HG03045 (cell line): ENCODE results near the gene SHLD2.
"Not testable (repeated sequence)": the region's sequence is repeated elsewhere in the genome, so short reads cannot be mapped to it uniquely, and the experiment has no call there.

Experiments
- ATAC-seq: cut with Tn5 transposase; IDR thresholded peaks from one replicate; pipeline ENCODE4 v1.9.1; 2021; ENCODE audit warnings: mild to moderate bottlenecking, moderate library complexity; ENCODE audit not compliant: unreplicated experiment

Gene SHLD2

DNA sequence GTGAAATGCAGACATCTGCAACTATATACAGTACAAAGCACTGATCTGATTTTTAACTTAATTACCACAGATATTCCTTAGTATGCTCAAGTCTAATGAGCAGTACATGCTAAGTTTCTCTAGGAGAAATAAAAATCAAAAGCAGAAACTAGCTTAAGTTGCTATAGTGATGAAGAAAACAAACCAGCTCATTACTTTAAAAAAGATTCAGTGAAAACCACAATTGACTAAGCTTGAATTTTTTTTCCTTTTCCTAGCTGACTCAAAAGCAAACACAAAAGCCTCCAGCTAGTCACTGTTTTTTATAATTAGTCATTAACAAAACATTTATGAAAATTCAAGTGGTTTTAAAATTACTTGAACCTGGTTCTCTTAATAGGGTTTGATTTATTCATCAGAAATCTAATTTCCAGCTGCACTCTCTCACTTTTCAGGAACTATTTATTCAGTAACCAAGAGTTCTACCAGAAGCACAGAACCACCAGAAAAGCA, 10.7 kb upstream of the SHLD2 start:
- ATAC-seq: not testable (repeated sequence)

DNA sequence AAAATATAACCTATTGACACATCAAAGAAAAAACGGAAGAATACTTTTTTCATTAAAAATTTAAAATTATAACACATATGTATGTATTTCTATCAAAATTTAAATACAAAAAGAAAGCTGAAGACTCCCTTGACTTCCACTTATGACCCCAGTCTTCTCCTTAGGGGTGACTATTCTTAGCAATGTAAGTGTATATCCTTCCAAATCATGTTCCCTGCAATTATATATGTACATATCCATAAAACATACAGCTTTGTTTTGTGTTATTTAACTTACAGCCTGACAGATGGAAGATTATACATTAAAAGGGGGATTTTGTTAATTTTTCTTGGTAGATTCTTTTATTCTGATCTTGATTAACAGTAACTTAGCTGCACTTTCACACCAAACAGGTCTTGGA, 9.5 kb upstream of the SHLD2 start:
- no peak for ATAC-seq

DNA sequence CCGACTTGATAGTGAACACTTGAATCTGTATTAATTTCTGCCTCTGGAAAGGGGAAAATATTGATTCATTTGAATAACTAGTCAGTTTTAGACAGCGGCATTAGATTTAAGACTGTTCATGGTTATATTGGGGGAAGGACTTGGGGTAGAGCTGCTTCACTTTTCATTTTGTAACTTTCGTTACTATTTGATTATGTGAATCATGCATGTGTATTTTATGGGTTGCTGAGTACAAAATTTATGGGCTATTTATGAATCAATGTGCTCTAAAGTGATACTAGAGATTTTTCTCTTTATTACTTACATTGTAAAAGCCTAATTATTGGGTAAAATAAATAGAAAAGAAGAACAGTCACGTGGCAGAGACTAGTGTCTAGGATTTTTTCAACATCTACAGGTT, 5.3 kb upstream of the SHLD2 start:
- ATAC-seq: no peak

DNA sequence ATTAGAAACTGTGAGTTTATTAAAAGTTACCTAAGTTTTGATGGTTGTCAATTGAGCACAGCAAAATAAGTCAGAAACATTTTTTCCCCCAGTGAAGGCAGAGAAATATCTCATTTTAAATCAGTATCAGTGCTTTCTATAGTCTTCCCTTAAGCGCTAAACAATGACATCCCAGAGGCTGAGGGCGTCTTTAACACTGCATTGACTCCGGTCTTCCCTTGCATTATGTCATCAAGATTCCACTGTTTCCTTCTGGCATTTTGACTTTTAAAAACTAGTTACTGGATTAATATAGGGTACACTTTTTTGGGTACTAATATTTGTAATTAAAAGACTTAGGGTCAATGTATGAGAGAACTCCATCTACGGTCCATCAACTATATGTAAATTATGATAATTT, 4.2 kb upstream of the SHLD2 start:
- no peak for ATAC-seq

DNA sequence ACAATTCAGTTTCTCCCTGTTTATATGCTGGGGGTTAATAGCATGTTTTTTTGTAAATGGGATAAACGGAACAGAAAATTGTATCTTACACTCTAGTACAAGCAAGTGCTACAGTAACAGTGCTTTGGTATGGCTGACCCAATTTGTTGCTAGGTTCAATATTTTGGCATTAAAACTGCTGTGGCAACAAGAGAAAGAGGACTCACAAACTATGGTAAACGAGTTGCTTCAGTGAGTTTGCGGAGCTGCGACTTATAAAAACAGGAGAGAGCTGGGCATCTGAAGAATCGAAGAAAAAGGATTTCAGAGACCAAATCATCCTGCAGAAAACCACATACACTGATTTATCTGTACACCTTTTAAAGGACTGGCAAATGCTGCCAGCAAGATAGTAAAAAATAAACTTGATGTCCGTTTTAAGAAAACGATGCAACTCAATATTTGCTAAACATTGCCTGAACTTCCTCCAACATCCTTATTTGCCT, 2.6 kb upstream of the SHLD2 start:
- ATAC-seq: no peak

DNA sequence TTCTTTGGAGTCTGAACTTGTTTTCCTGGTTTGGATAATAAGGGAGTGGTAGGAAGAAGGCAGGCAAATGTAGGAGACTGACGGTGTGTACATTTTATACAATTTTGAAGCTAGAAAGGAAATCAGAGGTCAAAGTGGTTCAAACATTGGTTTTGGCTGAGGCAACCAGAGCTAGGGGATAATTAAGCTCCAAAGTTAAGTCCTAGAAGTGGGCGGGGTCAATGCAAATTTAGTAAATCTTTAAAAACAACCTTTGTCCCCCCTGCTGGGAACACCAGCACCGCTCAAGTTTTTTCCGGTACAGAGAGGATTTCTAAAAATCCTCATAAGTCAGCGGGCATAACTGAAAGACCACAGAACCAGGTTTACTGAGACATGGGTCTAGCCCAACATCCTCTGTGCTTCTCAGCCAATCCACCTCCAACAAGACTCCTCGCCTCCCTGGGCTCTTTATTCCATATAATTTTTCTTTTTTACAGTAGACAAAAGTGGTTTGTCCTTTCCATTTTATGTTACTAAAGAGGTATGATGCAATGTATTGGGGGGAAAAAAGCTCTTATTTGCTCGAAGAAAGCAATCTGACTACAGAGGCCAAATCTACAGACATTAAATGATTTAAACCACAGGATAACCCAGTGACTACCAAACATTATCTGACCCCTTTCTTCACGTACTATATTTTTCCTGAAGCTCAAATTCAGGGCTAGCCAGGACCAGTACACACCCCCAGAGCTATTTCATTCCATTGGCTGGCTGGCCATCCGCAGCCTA, 2.0 kb upstream of the SHLD2 start:
- ATAC-seq: no peak

DNA sequence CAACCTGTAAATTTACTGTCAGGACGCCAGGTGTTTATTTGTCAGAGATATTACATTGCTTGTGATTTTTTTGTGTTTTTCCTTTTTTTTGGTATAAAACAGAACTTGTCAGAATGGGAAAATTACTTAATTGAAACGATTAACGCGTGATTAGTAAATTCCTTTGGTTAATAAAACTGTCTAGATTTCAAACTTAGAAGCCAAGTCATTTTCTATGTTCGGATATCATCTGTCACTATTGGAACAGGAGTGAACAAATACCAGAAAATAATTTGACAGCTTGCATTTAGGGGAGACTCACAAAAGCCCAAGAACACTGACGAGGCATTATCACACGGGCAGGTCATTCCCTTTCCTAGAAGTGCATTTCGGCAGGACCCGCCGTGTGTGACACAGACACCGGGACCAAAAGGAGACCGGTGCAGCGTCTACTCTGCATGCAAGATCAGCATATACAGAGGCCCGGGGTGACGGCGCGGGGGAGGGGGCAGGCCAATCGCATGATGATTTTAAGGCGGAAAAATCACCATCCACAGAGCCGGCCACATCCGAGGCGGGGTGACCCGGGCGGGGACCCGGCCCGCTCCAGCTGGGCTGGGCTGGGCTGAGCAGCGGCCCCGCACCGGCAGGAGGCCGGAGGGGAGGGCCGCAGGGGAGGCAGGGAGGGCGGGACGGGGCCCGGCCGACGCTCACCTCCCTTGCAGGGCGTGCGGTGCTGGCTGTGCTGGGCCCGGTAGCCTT, 1.2 kb upstream of the SHLD2 start:
- ATAC-seq: peak; percentile 25

DNA sequence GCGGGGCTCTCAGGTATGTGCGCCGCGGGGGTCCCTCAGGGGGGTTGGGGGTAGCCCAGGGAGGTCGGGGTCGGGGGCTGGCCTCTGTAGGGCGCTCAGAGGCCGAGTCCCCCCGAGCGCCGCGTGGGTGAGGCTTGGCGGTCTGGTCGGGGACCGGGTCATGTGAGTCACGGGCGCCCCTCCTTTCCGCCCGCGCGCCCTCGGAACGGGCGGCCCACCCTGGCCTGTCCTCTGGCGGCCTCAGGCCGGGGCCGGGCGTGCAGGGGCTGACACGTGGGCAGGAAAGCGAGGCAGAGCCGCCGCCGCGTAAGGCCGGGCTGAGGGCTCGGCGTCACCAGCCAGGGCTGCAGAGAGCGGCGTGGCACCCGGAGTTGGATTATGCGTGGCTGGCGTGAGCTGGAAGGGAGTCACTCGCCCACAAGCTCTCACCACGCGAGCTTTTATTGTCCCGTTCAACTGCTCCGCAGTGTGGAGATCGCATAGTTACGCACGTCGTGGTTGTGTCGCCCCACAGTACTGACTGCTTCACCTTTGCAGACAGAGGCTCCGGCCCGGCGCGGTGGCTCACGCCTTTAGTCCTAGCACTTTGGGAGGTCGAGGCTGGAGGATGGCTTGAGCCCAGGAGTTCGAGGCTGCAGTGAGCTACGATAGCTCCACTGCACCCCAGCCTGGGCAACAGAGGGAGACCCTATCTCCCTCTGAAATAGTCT, 385 bp downstream of the SHLD2 start:
- peak; percentile 62 for ATAC-seq

DNA sequence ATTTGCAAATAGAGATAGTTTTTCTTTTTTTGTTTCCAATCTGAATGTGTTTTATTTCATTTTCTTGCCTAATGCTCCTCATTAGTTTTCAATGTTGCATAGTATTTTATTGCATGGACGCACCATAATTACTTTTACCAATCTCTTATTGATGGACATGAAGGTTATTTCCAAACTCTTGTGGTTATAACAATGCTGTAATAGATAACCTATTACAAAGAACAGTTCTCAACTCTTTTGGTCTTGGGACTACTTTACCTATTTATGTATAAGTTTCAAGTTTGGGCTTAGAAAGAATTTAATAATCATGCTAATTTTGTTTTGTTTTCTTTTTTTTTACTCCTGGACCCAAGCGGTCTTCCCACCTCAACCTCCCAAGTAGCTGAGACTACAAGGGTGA, 7.0 kb downstream of the SHLD2 start:
- no peak for ATAC-seq

DNA sequence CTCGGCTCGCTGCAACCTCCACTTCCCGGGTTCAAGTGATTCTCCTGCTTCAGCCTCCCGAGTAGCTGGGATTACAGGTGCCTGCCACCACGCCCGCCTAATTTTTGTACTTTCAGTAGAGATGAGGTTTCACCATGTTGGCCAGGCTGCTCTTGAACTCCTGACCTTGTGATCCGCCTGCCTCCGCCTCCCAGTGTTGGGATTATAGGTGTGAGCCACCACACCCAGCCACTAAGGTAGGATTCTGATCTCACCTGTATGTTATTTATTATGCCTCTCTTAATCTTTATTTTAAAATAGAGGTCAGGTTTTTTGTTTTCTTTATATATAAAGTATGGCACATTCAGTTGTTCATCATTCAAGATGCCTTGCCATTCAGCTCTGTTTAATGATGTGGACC, 9.7 kb downstream of the SHLD2 start:
- not testable (repeated sequence) for ATAC-seq

DNA sequence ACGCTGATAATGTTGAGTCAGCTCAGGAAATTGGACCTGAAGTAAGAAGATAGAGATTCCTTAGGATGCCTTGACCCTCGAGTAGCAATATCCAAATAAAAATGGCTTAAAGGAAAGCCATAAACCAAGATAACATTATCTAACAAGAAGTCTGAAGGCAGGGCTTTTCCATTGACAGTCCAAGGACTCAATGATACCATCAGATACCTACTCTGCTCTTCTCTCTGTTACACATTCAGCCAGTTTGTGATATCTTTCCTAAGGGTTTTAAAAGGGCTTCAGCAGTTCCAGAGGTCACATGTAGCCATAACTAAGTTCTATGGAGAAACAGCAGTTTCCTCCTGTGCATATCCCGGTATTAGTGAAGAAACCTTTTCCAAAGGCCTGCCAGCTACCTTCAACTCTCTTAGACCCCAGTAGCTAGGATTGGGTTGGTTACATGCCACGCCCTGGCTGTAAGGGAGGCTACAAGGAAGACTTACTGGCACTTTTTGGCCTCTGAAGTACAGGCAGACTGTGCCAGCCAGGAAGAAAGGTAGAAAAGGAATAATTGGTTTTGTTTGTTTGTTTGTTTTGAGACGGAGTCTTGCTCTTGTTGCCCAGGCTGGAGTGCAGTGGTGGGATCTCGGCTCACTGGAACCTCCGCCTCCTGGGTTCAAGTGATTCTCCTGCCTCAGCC, 10.6 kb downstream of the SHLD2 start:
- no peak for ATAC-seq

DNA sequence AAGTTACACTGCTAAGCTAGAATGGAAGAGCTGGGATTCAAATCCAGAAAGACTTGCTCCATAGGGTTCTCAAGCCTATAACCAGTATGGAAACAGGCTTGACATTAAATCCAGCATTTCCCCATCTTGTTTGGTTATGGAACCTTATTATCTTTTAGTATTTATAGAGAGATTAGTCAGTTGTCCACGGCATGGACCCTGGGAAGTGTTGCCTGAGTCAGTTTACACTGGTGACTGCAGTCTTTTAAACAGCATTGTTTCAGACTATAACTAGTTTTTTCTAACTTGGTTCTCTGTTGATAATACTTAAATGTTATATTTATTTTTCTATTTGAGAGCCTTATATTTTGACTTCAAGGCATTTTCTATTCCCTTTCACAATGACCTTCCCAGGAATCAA, 23.1 kb downstream of the SHLD2 start:
- ATAC-seq: not testable (repeated sequence)

DNA sequence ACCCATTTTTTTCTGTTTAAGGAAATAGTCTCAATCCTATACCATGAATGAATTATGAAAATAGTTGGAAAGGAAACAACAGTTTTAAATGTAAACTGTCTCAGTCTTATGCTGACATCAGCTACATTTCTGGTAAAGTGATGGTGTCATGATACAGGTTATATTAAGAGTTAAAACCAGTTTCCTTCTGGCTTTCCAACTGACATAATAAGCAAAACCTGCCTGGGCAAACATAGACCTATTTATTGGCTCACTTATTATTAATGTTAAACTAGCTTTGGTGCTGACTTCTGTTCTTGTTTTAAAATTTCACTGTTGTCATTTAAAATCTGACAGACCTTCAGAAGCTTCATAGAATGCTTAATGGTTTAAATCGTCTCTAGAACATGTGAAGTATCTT, 24.0 kb downstream of the SHLD2 start:
- not testable (repeated sequence) for ATAC-seq

DNA sequence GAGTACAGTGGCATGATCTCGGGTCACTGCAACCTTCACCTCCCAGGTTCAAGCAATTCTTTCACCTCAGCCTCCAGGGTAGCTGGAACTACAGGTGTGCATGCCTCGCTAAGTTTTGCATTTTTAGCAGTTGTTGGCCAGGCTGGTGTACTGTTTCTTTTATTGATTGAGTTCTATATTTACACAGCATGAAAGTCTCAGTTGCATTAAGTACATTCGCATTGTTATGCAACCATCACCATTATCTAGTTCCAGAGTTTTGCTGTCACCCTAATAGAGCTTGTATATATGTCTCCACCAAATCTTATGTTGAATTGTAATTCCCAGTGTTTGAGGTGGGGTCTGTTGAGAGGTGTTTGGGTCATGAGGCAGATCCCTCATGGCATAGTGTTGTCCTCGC, 28.3 kb downstream of the SHLD2 start:
- not testable (repeated sequence) for ATAC-seq

DNA sequence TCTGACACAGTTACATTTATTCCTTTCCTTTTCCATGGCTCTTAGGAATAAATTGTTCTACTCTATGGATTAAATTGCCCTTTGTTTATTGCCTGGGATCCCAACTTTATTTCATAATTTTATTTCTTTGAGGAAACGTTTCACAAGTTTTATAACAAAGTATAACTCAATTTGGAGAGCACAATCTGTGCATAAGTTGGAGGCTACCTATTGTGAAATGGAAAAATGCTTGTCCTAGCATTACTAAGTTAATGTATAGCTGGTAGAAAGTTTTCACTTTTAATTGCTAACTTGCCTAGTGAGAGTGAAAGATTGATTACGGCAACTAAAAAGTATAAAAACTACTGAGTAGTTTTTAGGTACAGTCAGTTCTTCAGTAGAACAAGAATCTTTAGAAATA, 32.0 kb downstream of the SHLD2 start:
- ATAC-seq: not testable (repeated sequence)

DNA sequence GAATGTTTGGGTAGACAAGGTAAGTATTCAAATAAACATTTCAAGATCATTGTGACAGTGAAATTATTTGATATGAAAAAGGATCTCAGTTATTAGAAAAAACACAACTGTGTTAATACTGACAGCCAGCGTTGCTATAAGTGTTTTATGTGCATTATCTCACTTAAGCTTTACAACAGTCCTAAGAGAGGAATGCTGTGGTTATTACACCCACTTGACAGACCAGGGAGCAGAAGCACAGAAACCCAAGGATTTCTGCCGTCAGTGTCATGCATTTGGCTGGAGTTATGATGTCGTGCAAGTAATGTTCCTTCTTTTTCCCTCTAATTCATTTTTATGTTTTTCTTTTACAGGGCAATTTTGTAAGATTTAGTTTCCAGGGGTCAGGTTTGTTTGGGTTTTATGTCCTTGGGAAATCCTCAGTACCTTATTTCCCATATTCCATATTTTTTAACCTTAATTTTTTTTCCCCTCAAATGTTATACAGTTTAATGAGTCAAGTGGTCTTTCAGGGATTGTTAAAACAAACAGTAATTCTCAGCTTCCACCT, 32.7 kb downstream of the SHLD2 start:
- not testable (repeated sequence) for ATAC-seq

DNA sequence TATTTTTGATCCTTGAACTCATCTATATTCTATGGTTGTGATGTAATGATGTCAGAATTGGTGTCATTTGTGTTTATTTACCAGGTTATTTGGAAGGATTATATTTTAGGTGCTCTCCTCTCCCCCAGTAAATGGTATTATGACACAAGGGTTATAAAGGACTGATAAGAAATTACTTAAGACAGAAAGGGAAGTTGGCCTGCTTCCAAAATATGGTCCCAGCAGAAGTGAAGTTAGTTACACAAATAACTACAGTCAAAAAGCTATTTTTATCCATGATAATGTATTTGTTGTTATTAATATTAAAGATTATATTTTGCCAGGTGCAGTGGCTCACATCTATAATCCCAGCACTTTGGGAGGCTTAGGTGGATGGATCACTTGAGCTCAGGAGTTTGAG, 37.2 kb downstream of the SHLD2 start:
- ATAC-seq: not testable (repeated sequence)

DNA sequence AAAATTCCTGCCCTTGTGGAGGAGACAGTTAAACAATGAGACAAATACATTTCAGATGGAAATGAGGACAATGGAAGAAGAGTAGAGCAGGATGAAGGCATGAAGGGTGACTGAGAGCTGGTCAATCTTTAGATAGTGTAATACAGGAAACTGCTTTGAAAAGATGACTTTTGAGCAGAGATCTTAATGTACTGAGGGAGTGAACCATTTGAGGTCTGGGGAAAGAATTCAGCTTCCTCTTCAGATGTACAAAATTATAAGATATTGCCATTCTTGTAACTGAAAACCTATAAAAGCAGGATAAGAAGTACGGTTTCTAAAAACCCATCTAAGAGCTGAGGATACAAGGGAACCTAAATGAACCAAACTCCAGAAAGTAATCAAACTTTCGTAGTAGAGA, 38.9 kb downstream of the SHLD2 start:
- ATAC-seq: not testable (repeated sequence)

DNA sequence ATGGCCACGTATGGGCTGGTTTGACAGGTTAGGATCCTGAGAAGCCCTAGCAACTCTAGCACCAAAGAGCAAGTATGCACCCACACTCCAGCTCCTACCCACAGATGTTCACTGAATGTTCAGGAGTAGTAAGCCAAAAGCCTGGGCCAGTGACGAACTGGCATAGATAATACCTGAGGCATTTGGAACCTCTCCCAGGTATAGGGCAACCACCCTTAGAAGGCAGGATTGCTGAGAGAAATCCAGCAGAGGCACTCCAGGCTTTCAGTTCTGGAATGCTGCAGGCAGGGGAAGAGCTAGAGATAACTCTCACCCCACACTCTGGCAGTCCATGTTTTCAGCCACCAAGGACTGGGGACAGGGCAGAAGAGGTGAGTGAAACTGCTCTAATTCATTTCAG, 39.4 kb downstream of the SHLD2 start:
- not testable (repeated sequence) for ATAC-seq

DNA sequence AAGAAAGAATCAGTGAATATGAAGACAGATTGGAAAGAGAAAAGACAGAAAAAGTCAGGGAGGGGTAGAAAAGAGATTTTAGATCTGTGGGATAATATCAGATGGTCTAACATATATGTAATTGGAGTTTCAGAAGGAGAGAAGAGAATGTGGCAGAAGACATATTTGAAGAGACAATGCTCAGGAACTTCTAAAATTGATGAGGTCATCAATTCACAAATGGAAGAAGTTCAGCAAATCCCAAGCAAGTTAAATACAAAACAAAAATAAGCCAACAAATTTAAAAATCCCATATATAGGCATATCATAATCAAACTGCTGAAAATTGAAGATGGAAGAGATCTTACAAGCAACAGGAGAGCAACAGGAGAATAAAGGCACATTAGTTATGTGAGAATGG, 42.5 kb downstream of the SHLD2 start:
- not testable (repeated sequence) for ATAC-seq
